ENCODE data around the gene ST7L.

DNA sequence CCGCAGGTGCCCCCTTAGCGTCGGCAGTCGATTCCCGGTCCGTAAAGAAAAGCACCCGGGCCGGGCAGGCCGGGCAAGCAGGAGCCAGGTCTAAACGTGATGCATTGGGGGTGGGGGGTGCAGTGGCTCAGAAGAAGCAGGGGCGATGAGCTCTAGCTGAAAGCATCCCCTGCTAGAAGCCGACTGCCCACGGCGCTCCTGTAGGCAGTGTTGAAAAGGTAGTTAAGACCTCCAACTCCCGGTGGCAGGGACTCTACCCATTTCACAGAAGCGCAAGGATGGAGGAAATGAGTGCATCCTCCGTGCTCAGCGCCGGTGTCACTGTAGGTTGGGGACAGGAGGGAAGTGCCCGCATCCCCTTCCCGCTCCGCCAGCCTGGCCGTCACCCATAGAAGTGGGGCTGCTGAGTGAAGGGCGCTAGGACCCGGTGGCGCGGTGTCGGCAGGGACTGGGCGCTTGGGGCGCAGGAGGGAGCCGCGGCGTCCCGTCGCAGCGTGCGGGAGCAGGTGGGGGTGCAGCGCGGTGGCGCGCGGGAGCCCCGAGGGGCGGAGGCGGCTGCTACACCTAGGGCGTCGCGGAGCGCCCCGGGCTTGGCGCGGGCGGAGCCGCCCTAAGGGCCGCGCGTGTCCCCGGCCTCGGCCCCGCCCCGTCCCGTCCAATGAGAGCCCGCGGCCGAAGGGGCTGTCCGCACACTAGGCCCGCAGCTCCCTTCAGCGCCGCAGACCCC lies 110.5 kb downstream of the ST7L start, which contains the start of gene WNT2B:
- TF ChIP-seq CTCF (conservative IDR thresholded peaks at IDR 0.05) = no peak; the same call in 1 of the 2 replicates
- no peak for TF ChIP-seq EZH2 (IDR thresholded peaks at IDR 0.05; ENCODE audit: low read depth)
